GM10847 (cell line): ENCODE measurements around the gene MFAP3.

Source experiments
- POLR2A ChIP-seq: IDR thresholded peaks from 2 replicates; pipeline ENCODE4 v1.6.1; 2011; ENCODE audit not compliant: insufficient read length; ENCODE audit errors: extremely low read depth

MFAP3 gene

DNA sequence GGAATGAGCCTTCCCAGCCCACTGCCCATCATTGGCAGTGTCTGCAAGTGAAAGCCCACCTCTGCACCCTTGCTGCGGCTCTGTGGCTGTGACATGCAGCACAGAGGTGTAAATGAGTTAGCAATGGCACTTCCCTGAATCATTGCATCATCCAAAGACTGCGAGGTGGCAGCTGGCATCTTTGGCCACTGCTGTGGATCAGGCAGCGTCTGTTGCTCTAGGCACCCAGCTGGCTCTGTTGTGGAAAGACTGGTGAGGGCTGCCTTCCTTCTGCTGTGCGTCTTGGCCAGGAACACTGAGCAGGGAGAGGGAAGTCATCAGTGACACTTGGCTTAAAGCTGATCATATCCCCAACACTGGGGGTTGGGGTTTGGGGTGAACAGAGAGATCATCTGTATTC lies 64.5 kb downstream of the MFAP3 start:
- no peak for TF ChIP-seq POLR2A
